Measurements from ENCODE around the gene DAZAP1.

The DAZAP1 gene

GRCh38 chr19:1373042-1373533, 34.3 kb upstream of the DAZAP1 start:
- no peak for TF ChIP-seq CTCF (IDR thresholded peaks at IDR 0.05)

GRCh38 chr19:1373534-1374249, 33.7 kb upstream of the DAZAP1 start:
- no peak for TF ChIP-seq CTCF (IDR thresholded peaks at IDR 0.05)

GRCh38 chr19:1374250-1374577, 33.2 kb upstream of the DAZAP1 start:
- no peak for TF ChIP-seq CTCF (IDR thresholded peaks at IDR 0.05)

GRCh38 chr19:1376415-1376805, 31.0 kb upstream of the DAZAP1 start:
- no peak for TF ChIP-seq CTCF (IDR thresholded peaks at IDR 0.05)

- TF ChIP-seq CTCF (IDR thresholded peaks at IDR 0.05) = no peak
Measured at GRCh38 chr19:1377176-1377964, 30.0 kb upstream of the DAZAP1 start.

GRCh38 chr19:1377965-1378785, 29.2 kb upstream of the DAZAP1 start:
- no peak for TF ChIP-seq CTCF (IDR thresholded peaks at IDR 0.05)

- TF ChIP-seq CTCF (IDR thresholded peaks at IDR 0.05) = no peak
Measured at GRCh38 chr19:1379126-1379905, 28.1 kb upstream of the DAZAP1 start.

All from LNCAP (cell line).